Adipose tissue (tissue), 3 donors: ENCODE data around the gene RET. TPM values are rescaled to one million over a fixed set of nuclear protein-coding genes. Genes with fewer than 3 reads are reported as not detected.
"Not testable (repeated sequence)": the region's sequence is repeated elsewhere in the genome, so short reads cannot be mapped to it uniquely, and the experiment has no call there.

Source experiments
- H3K27ac ChIP-seq: one replicate; pipeline ENCODE4 v1.5.1; 2013; ENCODE audit warnings: low read depth, low read length
- WGBS, 3 donors: extraction: QIAGEN DNeasy Blood & Tissue Kit; methylation state at CpG; one replicate each; pipeline ENCODE4 v1.1.7; 2013; 5-methylcytosine and 5-hydroxymethylcytosine counted together
- polyA plus RNA-seq, 3 donors: library from polyadenylated mRNA; stranded (reverse); fragments of 200-250 nt; gene quantifications; one replicate each; pipeline ENCODE4 v1.2.3, GENCODE V29; 2013
- donor health status: healthy with polysubstance abuse.
- donor health status: Bipolar disorder and iron deficiency.
- donor health status: healthy.

The RET gene
- polyA plus RNA-seq, 3 donors, result 0.56 to 0.75 (median 0.65) TPM

DNA sequence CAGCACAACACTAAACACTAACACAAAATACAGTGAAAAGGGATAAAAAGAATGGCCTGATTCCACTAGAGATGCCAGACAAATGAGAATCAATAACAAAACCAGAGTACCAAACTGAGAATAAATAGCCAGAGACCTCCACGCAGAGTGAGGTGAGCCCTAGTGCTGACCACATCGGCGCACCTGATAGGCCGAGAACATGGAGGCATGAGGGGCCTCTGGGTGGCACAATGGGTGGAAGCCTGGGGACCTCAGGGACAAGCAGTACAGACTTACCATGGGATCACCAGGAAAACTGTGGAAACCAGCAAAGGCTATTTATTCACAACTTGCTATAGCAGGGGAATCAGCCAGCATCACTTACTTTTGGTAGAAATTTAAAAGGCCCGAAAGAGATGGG, 59.6 kb downstream of the RET start:
- WGBS, 3 donors, result 98 to 100% (median 99%) methylated on average over 5 of the region's 5 CpGs
- H3K27ac ChIP-seq, result no peak overlapping the region

DNA sequence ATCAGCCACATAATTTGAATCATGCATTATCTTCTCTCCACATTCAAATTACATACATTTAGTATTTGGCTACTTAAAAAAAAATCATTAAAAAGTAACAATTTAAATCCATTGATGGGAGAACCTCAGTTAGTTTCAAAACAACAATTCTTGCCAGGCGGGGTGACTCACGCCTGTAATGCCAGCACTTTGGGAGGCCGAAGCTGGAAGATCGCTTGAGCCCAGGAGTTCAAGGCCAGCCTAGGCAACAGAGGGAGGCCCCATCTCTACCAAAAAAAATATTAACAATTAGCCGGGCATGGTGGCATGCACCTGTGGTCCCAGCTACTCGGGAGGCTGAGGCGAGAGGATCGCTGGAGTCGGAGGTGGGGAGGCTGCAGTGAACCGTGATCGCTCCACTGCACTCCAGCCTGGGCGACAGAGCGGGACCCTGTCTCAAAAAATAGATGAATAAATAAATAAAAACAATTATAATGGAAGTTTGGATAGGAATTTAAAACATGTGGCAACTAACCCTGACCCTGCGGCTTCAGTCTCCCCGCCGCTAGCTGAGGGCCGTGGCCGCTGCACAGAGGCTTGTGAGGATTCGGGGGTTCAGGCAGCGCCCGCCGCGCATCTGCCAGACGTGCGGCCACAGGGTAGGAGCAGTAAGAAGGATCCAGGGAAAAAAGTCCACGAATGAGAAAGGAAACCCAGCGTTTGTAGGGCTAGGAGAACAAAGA, 60.3 kb downstream of the RET start:
- H3K27ac ChIP-seq, result peak overlapping the region; percentile 95
- WGBS, 3 donors, result 35 to 44% (median 43%) methylated on average over 27 of the region's 27 CpGs

DNA sequence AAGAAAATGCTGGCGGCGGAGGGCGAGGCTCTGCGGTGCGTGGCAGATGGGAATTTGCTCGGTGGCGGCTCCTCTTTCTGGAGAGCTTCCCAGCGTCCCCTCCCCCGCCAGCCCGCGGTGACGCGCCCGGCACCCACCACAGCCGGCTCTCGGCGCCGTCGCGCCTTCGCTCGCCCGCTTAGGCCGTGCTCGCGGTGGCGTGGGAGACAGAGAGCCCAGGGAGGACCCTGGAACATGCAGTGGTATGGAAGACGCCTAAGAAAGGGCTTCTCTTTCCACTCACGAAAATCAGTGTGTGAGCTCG, 60.8 kb downstream of the RET start:
- WGBS, 3 donors, result 1% methylated on average over 27 to 30 of the region's 30 CpGs
- H3K27ac ChIP-seq, result peak overlapping the region; percentile 95

DNA sequence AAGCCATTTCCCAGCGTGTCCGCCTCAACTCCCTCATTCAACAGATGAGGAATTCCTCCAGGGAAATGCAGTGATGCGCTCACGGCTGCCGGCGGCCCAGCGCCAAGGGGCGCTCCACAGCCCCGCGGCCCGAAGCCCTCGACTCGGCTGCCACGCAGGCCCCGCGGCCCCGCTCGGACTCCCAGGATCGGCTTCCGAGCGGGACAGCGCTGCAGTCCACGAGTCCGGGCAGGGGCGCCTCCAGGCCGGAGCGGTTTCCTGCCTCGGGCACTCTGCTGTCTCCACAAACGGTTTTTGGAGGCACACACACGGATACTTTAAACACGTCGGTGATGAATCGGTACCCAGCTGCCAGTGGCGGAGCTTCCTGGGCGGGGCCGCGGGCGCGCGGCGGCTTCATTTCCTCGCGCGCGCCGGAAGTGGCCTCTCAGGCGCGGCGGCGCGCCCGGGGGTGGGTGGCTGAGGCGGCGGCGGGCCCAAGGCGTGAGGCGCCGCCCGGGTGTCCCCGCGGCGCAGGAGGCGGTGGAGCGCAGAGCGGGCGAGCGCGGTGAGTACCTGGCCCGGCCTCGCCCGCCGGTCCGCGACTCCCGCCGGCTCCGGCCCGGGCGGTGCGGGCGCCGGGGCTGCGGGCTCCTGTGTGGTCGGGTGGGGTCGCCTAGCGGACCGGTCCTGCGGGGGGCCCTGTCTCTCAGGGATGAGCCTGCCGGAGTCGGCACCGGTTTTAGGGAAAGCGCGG, 61.3 kb downstream of the RET start, which contains the start of gene CSGALNACT2:
CSGALNACT2 (plus strand) TSS at position 425 of the 736 bp plus-strand sequence. CDS start 16,705 bp downstream, outside the sequence.
- peak within 1 kb of the TSS; percentile 95 for H3K27ac ChIP-seq

DNA sequence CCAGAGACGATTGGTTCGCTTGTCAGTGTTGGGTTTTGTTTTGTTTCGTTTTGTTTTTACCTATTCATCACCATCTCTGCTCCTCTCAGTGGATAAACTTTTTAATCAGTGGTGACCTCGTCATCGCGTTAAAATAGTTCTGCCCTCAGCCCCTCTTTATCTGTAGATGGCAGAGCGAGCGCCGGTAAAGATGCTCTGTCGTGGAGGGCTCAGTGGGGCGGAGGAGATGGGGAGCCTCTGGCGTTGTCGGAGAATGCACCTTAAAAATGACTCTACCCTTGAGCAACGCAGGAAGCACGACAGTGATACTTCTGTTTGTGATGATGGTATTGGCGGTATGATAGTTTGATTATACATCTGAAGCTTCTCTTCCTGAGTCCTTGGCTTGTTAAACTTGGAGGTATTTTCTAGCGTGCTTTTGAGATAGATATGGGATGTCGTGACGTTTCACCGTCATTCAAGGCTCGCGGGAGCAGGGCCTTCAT, 61.9 kb downstream of the RET start:
- WGBS, 3 donors, result 0 to 1% (median 0%) methylated on average over 22 of the region's 22 CpGs
- H3K27ac ChIP-seq, result peak overlapping the region; percentile 95

More for the DNA sequence above, 61.3 kb downstream of the RET start, which contains the start of gene CSGALNACT2:
- 1% methylated on average over 65 to 93 of the region's 93 CpGs for WGBS, 3 donors

DNA sequence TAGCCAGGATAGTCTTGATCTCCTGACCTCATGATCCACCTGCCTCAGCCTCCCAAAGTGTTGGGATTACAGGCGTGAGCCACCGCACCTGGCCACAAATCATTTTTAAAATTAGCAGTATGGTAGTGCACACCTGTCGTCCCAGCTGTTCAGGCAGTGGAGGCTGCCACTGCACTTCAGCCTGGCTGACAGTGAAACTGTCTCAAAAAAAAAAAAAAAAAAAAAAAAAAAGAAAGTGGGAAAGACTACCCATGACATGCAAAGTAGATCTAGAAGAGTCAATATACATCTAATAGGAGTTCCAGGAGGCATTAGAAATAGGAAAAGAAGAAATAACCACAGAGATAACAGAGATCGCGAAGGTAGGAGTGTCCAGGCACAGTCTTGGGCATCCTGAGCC, 64.6 kb downstream of the RET start:
- H3K27ac ChIP-seq, result no peak overlapping the region
- WGBS, 3 donors, result 87 to 88% (median 88%) methylated on average over 5 of the region's 5 CpGs

DNA sequence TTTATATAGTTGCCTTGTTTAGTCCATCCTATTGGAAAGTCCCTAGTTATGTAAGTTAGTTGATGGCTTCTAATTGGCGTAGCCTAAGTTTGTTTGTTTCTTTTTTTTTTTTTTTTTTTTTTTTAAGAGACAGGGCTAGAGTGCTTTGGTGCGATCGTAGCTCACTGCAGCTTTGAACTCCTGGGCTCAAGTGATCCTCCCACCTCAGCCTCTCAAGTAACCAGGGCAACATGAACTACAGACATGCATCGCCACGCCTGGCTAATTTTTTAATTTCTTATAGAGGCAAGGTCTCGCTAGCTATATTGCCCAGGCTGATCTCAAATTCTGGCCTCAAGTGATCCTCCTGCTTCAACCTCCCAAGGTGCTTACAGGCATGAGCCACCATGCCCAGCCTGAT, 68.4 kb downstream of the RET start:
- 87 to 90% (median 87%) methylated on average over 6 of the region's 6 CpGs for WGBS, 3 donors
- no peak overlapping the region for H3K27ac ChIP-seq

DNA sequence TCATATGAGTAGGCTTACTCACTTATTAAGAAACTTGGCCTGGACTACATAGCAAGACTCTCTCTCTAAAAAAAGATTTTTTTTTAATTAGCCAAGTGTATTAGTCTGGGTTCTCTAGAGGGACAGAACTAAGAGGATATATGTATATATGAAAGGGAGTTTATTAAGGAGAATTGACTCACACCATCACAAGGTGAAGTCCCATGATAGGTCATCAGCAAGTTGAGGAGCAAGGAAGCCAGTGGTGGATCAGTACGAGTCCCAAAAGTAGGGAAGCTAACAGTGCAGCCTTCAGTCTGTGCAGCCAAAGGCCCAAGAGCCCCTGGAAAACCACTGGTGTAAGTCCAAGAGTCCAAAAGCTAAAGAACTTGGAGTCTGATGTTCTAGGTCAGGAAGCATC, 69.1 kb downstream of the RET start:
- H3K27ac ChIP-seq, result not testable (repeated sequence)
- 90 to 100% (median 100%) methylated on average over 1 of the region's 1 CpG for WGBS, 3 donors

DNA sequence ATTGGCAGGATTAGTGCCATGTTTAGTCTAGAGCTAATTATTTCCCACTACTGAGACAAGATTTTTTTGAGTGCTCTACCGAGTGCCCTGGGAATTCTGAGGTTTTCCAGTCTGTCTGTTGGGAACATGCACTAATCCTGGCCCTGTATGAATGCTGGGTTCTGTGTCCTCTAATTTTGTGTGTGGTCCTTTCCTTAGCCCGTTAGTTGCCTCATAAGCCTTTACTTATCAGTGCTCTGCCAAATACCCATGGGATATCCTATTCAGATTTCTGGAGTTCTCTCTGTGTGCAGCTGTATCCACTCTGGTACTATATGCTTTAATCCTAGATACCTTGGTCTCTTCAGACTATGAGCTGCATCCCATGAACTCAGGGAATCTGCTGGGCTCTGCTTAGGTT, 74.5 kb downstream of the RET start:
- no peak overlapping the region for H3K27ac ChIP-seq
- 43 to 60% (median 58%) methylated on average over 2 of the region's 2 CpGs for WGBS, 3 donors

DNA sequence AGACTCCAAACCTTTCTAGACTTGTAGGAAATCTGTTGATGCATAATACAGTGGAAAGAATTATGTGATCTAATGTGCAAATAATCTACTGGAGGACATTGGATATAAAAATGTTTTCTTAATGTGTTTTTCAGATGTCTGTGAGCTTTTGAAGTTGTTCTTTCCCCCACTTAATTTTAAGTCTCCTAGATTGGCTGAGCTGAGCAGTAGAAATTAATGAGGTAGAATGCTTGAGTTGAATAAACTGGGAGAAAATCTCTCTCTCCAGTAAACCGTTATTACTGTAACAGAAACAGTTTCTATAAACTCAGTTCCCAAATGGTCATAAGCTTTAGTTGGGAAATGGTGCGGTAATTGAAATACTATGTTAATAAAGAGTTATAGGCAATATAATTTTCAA, 77.0 kb downstream of the RET start:
- H3K27ac ChIP-seq, result no peak overlapping the region
- 76 to 90% (median 79%) methylated on average over 2 of the region's 2 CpGs for WGBS, 3 donors

DNA sequence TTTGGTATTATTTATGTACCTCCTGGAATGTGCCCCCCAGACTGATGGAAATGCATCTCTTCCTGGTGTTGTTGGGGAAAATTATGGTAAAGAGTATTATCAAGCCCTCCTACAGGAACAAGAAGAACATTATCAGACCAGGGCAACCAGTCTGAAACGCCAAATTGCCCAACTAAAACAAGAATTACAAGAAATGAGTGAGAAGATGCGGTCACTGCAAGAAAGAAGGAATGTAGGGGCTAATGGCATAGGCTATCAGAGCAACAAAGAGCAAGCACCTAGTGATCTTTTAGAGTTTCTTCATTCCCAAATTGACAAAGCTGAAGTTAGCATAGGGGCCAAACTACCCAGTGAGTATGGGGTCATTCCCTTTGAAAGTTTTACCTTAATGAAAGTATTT, 78.4 kb downstream of the RET start:
- WGBS, 3 donors, result 85 to 92% (median 88%) methylated on average over 2 of the region's 2 CpGs
- H3K27ac ChIP-seq, result no peak overlapping the region

DNA sequence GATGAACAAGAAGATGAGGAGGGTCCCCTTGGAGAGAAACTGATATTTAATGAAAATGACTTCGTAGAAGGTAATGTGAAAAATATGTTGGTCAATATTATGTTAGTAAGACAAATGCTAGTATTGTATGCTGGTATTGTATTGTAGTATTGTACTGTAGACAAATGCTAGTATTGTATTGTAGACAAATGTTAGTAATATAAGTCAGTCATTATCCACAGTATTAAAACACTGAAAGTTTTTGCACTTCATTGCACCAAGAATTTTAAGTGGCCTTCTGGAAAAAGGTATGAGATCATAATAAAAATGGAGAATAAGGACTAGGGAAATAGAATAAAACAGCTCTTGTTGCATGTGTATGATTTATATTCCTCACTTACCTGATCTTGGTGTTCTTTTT, 78.9 kb downstream of the RET start:
- WGBS, 3 donors, result 82 to 94% (median 88%) methylated on average over 1 of the region's 1 CpG
- H3K27ac ChIP-seq, result no peak overlapping the region

DNA sequence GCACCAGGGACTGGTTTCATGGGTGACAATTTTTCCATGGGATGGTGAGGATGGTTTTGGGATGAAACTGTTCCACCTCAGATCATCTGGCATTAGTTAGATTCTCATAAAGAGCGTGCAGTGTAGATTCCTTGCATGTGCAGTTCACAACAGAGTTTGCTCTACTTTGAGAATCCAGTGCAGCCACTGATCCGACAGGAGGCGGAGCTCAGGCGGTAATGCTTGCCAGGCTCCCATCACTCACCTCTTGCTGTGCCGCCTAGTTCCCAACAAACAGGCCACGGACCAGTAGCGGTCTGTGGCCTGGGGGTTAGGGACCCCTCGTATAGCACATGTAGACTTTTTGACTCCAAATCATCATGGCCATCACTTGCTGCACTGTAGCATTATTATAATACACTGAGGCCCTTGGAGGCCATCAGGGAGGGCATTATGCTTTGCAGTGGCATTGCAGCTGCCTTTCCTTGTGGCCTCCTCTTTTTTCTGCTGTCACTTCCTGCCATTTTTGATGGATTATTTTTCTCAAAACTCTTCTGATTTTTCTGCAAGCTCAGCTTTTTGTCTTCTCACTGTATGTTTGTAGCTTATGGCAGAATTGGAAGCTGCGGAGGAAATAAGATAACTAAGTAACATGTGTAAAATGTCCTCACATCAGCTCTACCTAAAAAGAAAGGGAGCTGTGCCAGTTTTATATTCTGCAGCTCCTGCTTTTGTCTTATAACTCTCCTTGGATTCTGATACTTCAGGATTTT, 79.9 kb downstream of the RET start:
- H3K27ac ChIP-seq, result no peak overlapping the region
- 56 to 82% (median 79%) methylated on average over 9 of the region's 9 CpGs for WGBS, 3 donors

DNA sequence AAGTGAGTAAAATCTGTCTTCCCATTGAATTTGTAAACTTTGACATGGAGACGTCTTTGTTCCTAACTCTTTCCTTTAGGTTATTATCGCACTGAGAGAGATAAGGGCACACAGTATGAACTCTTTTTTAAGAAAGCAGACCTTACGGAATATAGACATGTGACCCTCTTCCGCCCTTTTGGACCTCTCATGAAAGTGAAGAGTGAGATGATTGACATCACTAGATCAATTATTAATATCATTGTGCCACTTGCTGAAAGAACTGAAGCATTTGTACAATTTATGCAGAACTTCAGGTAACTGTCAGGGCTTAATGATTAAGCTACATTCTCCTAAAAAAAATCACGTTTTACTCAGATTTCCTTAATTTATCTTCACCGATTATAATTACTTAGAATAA, 81.8 kb downstream of the RET start:
- no peak overlapping the region for H3K27ac ChIP-seq
- WGBS, 3 donors, result 86 to 95% (median 93%) methylated on average over 6 of the region's 6 CpGs

DNA sequence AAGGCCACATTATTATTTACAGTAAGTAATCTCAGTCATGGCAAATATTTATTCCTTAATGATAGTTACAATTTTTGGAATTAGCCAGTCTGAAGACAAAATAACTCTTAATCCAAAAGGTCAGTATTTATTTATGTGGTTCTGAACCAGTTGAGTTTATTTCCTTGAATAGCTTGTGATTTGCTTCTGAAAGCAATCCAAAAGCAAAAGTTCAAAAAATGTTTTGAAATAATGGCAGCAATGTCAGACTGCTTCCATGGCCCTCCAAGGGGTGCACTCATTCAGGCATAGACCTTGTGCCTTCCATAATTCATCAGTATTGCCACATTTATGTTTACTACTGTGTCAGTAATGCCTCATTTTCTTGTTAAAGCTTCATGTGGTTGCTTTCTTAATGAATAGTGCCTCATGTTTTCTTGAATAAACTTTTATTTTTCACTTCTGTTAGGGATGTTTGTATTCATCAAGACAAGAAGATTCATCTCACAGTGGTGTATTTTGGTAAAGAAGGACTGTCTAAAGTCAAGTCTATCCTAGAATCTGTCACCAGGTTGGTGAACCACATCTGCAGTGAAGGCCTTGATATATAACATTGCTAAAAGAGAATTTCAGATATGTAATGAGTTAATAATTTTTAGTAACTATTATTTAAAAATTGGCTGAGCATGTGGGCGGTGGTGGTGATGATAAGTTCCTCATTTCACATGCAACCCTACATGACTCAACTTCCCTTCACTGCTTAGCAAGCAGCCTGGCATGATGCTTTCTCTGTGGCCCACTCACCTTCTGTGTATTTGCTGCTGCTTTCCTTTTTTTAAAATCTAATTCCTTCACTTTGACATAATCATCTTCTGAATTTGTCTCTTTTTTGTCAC, 83.4 kb downstream of the RET start:
- 58 to 85% (median 65%) methylated on average over 1 of the region's 1 CpG for WGBS, 3 donors

DNA sequence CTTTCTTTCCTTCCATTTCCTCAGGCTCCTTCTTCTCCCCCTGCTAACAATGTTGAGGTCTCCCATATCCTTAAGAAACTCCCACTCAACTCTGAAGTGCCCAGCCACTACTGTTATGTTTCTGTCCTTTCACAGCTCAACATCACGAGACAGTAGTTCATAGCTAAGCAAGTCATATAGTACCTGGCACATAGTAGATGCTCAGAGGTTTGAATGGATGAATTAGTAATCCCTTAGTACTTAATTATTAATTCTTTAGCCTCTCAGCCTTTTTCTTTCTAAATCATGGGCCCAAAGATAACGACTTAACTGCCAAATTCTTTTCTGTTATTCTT, 84.0 kb downstream of the RET start:
- 80 to 94% (median 81%) methylated on average over 2 of the region's 2 CpGs for WGBS, 3 donors
- H3K27ac ChIP-seq, result no peak overlapping the region

More for the DNA sequence above, 83.4 kb downstream of the RET start:
- H3K27ac ChIP-seq, result no peak overlapping the region

DNA sequence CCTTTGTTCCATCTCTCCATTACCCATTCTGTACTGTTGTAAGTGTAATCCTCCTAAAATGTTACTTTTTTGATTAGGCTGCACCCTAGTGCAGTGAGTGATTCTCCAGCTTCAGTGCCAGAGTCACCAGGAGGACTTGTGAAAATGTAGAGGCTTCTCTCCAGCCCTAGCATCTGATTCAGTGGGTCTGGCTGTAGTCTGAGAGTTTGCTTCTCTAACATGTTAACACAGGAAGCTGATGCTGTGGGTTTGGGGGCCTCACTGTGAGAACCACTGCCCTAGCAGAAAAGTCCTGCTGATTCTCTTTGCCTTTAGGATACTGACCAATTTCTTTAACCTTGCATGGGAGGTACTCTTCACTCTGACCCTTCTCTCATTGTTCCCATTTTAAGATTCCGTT, 85.7 kb downstream of the RET start:
- 88 to 92% (median 89%) methylated on average over 1 of the region's 1 CpG for WGBS, 3 donors
- H3K27ac ChIP-seq, result no peak overlapping the region

DNA sequence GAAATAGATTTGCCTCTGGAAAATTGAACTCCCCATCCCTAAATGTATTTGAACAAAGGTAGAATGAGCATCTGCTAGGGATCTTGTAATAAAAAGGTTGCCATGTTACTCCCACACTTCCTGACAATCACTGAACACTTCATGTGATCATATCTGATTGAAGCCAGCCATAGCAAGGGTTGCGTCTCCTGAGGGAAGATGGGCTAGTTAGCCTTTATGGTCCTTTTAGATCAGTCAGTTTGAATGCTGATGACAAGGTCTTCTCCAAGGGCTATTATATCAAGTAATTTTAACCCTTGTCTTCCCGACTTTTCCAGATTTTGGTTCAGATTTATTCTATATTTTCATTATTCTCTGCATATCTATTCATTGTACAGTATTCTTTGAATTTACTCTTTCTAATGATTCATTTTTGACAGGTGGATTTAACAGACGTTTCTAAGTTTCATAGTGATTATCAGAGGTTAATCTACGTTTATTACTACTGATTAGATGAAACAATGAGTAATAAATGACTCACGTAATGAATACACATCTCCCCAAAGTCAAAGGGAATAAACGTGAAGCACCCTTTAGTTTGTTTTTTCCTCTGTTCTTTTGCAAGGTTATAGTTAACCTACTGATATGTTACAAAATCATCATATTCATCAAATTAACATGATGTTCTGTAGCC, 89.5 kb downstream of the RET start:
- no peak overlapping the region for H3K27ac ChIP-seq
- 72 to 78% (median 75%) methylated on average over 6 of the region's 6 CpGs for WGBS, 3 donors
